ENCODE data around the gene MESP2. TPM values are rescaled to one million over a fixed set of nuclear protein-coding genes. Genes with fewer than 3 reads are reported as not detected.

The MESP2 gene
- polyA plus RNA-seq, 1 of the 3 experiments (the other 2 are of a cell fraction), result 0.31 TPM

GRCh38 chr15:89740137-89740536 is 36.0 kb upstream of the MESP2 start:
- peak; percentile 84 for DNase-seq
- H3K4me2 ChIP-seq, result no peak overlapping the region

GRCh38 chr15:89743011-89743410 is 33.1 kb upstream of the MESP2 start:
- H2AFZ ChIP-seq (ENCODE audit: low read depth), result no peak overlapping the region
- H4K20me1 ChIP-seq (ENCODE audit: insufficient read depth), result no peaks in the 10 kb centered on the region
- H3K9ac ChIP-seq, result no peak overlapping the region
- no peaks in the 10 kb centered on the region for H3K27me3 ChIP-seq (ENCODE audit: insufficient read depth)
- WGBS (ENCODE audit: low lambda C conversion rate), result 74% methylated on average over 8 of the region's 8 CpGs
- H3K9me3 ChIP-seq, result no peaks in the 10 kb centered on the region
- no peak for DNase-seq
- no peaks in the 10 kb centered on the region for H3K36me3 ChIP-seq (replicated peaks in 1 of 2; ENCODE audit: control insufficient read depth in 1 of 2, insufficient read depth in 2 of 2, low read length in 1 of 2)
- H3K4me3 ChIP-seq (ENCODE audit: low read depth in 2 of 2, low read length in 1 of 2), result no peak overlapping the region
- CTCF ChIA-PET, result interaction anchor here (0.8 to 3.8 kb wide), 4 partner anchors 17 to 144 kb away, joined by 3 to 28 read pairs (median 6); no protein-coding TSS in a partner anchor
- H3K79me2 ChIP-seq (ENCODE audit: insufficient read depth), result no peaks in the 10 kb centered on the region
- no peak overlapping the region for H3K27ac ChIP-seq (ENCODE audit: low read depth in 2 of 2, low read length in 1 of 2)
- POLR2A ChIA-PET, result no interaction called here
- no peaks in the 10 kb centered on the region; a peak in 1 of 4 replicates for H3K4me1 ChIP-seq (ENCODE audit: control insufficient read depth in 1 of 2, insufficient read depth in 2 of 2, low read depth in 1 of 2, low read length in 1 of 2)
- no peak overlapping the region for H3K4me2 ChIP-seq
- H3F3A ChIP-seq (replicated peaks; ENCODE audit: insufficient read depth), result no peaks in the 10 kb centered on the region
- no peaks in the 10 kb centered on the region for H3K9me2 ChIP-seq
- TF ChIP-seq TAF1 (IDR thresholded peaks at IDR 0.05; ENCODE audit: borderline replicate concordance, low read depth, low read length) (no peak), TEAD4 (IDR thresholded peaks at IDR 0.05; ENCODE audit: borderline replicate concordance, insufficient read depth) (no peak), RFX5 (IDR thresholded peaks at IDR 0.05; ENCODE audit: low read length) (no peak), YY1 (IDR thresholded peaks at IDR 0.05; ENCODE audit: low read depth) (no peak), EZH2phosphoT487 (IDR thresholded peaks at IDR 0.05; ENCODE audit: borderline replicate concordance, low read depth) (no peak), FOXJ3 (CRISPR knock-in tag; IDR thresholded peaks at IDR 0.05) (no peak), REST (IDR thresholded peaks at IDR 0.05; ENCODE audit: low read depth, low read length) (no peak)

More at GRCh38 chr15:89740137-89740536, 36.0 kb upstream of the MESP2 start:
- POLR2A ChIA-PET, result interaction anchor here (1.2 to 1.7 kb wide), 2 partner anchors 135 to 154 kb away, joined by 3 to 7 read pairs; partner anchors contain the start of gene AP3S2
- Histone ChIP-seq H3K9me3 (no peaks in the 10 kb centered on the region), H3K79me2 (ENCODE audit: insufficient read depth) (no peaks in the 10 kb centered on the region), H3K27me3 (ENCODE audit: insufficient read depth) (no peaks in the 10 kb centered on the region; the same call in 1 of the 2 replicates), H3K9me2 (no peaks in the 10 kb centered on the region), H3K4me3 (ENCODE audit: low read depth in 2 of 2, low read length in 1 of 2) (no peak overlapping the region; a peak in 1 of 4 replicates), H3K36me3 (replicated peaks in 1 of 2; ENCODE audit: control insufficient read depth in 1 of 2, insufficient read depth in 2 of 2, low read length in 1 of 2) (no peaks in the 10 kb centered on the region), H4K20me1 (ENCODE audit: insufficient read depth) (no peaks in the 10 kb centered on the region), H2AFZ (ENCODE audit: low read depth) (peak overlapping the region; percentile 61), H3K27ac (ENCODE audit: low read depth in 2 of 2, low read length in 1 of 2) (no peak overlapping the region), H3K9ac (no peak overlapping the region), H3K4me1 (ENCODE audit: control insufficient read depth in 1 of 2, insufficient read depth in 2 of 2, low read depth in 1 of 2, low read length in 1 of 2) (no peaks in the 10 kb centered on the region), H3F3A (replicated peaks; ENCODE audit: insufficient read depth) (no peaks in the 10 kb centered on the region)
- TF ChIP-seq POLR2AphosphoS5 (IDR thresholded peaks at IDR 0.05; ENCODE audit: low read depth, low read length), result no peak
- peak; percentile 92 for TF ChIP-seq RAD21 (IDR thresholded peaks at IDR 0.05; ENCODE audit: low read length)
- peak; percentile 23; the same call in 1 of the 2 replicates for TF ChIP-seq RCOR1 (IDR thresholded peaks at IDR 0.05; ENCODE audit: low read length)
- no peak for TF ChIP-seq GATA2 (CRISPR knock-in tag; IDR thresholded peaks at IDR 0.05)
- TF ChIP-seq TCF12 (IDR thresholded peaks at IDR 0.05), result no peak
- no peak for TF ChIP-seq TEAD4 (IDR thresholded peaks at IDR 0.05; ENCODE audit: borderline replicate concordance, insufficient read depth)
- TF ChIP-seq SMC3 (IDR thresholded peaks at IDR 0.05; ENCODE audit: low read depth, low read length), result peak; percentile 74
- TF ChIP-seq, protein P1, sequence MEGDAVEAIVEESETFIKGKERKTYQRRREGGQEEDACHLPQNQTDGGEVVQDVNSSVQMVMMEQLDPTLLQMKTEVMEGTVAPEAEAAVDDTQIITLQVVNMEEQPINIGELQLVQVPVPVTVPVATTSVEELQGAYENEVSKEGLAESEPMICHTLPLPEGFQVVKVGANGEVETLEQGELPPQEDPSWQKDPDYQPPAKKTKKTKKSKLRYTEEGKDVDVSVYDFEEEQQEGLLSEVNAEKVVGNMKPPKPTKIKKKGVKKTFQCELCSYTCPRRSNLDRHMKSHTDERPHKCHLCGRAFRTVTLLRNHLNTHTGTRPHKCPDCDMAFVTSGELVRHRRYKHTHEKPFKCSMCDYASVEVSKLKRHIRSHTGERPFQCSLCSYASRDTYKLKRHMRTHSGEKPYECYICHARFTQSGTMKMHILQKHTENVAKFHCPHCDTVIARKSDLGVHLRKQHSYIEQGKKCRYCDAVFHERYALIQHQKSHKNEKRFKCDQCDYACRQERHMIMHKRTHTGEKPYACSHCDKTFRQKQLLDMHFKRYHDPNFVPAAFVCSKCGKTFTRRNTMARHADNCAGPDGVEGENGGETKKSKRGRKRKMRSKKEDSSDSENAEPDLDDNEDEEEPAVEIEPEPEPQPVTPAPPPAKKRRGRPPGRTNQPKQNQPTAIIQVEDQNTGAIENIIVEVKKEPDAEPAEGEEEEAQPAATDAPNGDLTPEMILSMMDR (IDR thresholded peaks at IDR 0.05), result peak; percentile 85
- TF ChIP-seq FOXJ3 (CRISPR knock-in tag; IDR thresholded peaks at IDR 0.05), result no peak
- TF ChIP-seq, protein P2, sequence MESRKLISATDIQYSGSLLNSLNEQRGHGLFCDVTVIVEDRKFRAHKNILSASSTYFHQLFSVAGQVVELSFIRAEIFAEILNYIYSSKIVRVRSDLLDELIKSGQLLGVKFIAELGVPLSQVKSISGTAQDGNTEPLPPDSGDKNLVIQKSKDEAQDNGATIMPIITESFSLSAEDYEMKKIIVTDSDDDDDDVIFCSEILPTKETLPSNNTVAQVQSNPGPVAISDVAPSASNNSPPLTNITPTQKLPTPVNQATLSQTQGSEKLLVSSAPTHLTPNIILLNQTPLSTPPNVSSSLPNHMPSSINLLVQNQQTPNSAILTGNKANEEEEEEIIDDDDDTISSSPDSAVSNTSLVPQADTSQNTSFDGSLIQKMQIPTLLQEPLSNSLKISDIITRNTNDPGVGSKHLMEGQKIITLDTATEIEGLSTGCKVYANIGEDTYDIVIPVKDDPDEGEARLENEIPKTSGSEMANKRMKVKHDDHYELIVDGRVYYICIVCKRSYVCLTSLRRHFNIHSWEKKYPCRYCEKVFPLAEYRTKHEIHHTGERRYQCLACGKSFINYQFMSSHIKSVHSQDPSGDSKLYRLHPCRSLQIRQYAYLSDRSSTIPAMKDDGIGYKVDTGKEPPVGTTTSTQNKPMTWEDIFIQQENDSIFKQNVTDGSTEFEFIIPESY (IDR thresholded peaks at IDR 0.05; ENCODE audit: borderline replicate concordance, low read depth), result no peak
- TF ChIP-seq, protein P3, sequence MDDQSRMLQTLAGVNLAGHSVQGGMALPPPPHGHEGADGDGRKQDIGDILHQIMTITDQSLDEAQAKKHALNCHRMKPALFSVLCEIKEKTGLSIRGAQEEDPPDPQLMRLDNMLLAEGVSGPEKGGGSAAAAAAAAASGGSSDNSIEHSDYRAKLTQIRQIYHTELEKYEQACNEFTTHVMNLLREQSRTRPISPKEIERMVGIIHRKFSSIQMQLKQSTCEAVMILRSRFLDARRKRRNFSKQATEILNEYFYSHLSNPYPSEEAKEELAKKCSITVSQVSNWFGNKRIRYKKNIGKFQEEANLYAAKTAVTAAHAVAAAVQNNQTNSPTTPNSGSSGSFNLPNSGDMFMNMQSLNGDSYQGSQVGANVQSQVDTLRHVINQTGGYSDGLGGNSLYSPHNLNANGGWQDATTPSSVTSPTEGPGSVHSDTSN (IDR thresholded peaks at IDR 0.05), result no peak
- no peak for TF ChIP-seq MXI1 (IDR thresholded peaks at IDR 0.05; ENCODE audit: low read depth, low read length)
- TF ChIP-seq CHD2 (IDR thresholded peaks at IDR 0.05; ENCODE audit: low read length, partially characterized antibody), result no peak
- WGBS (ENCODE audit: low lambda C conversion rate), result 8% methylated on average over 7 of the region's 8 CpGs
- CTCF ChIA-PET, result interaction anchor here (0.5 to 3.8 kb wide), 32 partner anchors 8 to 337 kb away, joined by 3 to 38 read pairs (median 4); partner anchors contain the start of genes AP3S2, MESP1 and MESP2

Measured in SK-N-SH (cell line).